Endodermal cell (in vitro differentiated cells): ENCODE measurements around the gene SLC25A52. TPM values are rescaled to one million over a fixed set of nuclear protein-coding genes. Genes with fewer than 3 reads are reported as not detected.

Experiments
- DNase-seq: peaks from one replicate; pipeline ENCODE4 v3.0.0-alpha.2; 2017
- H3K27ac ChIP-seq: 2 replicates; pipeline ENCODE4 v1.5.1; 2013; ENCODE audit warnings: mild to moderate bottlenecking, low read depth, low read length, moderate library complexity
- H3K27me3 ChIP-seq: 2 replicates; pipeline ENCODE4 v1.6.1; 2013; ENCODE audit warnings: mild to moderate bottlenecking, low read length, moderate library complexity; ENCODE audit not compliant: insufficient read depth, control insufficient read depth, poor library complexity, severe bottlenecking
- H3K36me3 ChIP-seq: 2 replicates; pipeline ENCODE4 v1.7.0; 2013; ENCODE audit warnings: mild to moderate bottlenecking, low read length, moderate library complexity; ENCODE audit not compliant: control insufficient read depth, insufficient read depth
- H3K4me1 ChIP-seq: one replicate; pipeline ENCODE4 v1.7.0; 2013; ENCODE audit warnings: low read length; ENCODE audit not compliant: control insufficient read depth, insufficient read depth
- H3K4me3 ChIP-seq: 2 replicates; pipeline ENCODE4 v1.5.1; 2013; ENCODE audit warnings: mild to moderate bottlenecking, low read length, moderate library complexity
- H3K9ac ChIP-seq: 2 replicates; pipeline ENCODE4 v1.6.1; 2013; ENCODE audit warnings: mild to moderate bottlenecking, low read length, moderate library complexity; ENCODE audit not compliant: poor library complexity, severe bottlenecking; ENCODE audit errors: extremely low read depth
- H3K9me3 ChIP-seq: 2 replicates; pipeline ENCODE4 v1.6.1; 2013; ENCODE audit warnings: mild to moderate bottlenecking, low read length, moderate library complexity; ENCODE audit not compliant: control insufficient read depth
- H3K27ac Mint-ChIP-seq: 2 replicates; pipeline ENCODE4 v1.8.0; 2020; ENCODE audit warnings: mixed read lengths
- H3K27me3 Mint-ChIP-seq: 2 replicates; pipeline ENCODE4 v1.8.0; 2021; ENCODE audit warnings: mild to moderate bottlenecking, mixed read lengths; ENCODE audit not compliant: insufficient read depth
- H3K36me3 Mint-ChIP-seq: 2 replicates; pipeline ENCODE4 v1.8.0; 2020; ENCODE audit warnings: low read depth, mixed read lengths
- H3K4me1 Mint-ChIP-seq: 2 replicates; pipeline ENCODE4 v1.8.0; 2020; ENCODE audit warnings: mixed read lengths
- H3K4me3 Mint-ChIP-seq: 2 replicates; pipeline ENCODE4 v1.8.0; 2020; ENCODE audit warnings: mild to moderate bottlenecking, moderate library complexity, mixed read lengths
- H3K9me3 Mint-ChIP-seq: 2 replicates; pipeline ENCODE4 v1.8.0; 2020; ENCODE audit warnings: mild to moderate bottlenecking, mixed read lengths
- WGBS, 2 experiments: methylation state at CpG; one replicate each; pipeline versions ENCODE4 v1.1.5 to v1.1.7; 2013; ENCODE audit warnings: missing lambda C conversion rate in 2 of 2, mixed read lengths in 1 of 2; ENCODE audit not compliant: insufficient coverage in 1 of 2, insufficient read length in 1 of 2; 5-methylcytosine and 5-hydroxymethylcytosine counted together
- total RNA-seq, 2 donors: library from RNA; stranded (reverse); fragmentation: NEBNext Ultra II Directional in 1 of 2; extraction: Animal tissue kit (Norgen Biotek cat#: 25700) in 1 of 2; gene quantifications; 2 replicates in 1 of 2; 3 replicates in 1 of 2; pipeline ENCODE4 v1.2.1, GENCODE V29; 2021
- TF ChIP-seq, protein P1 (sequence below): fragments of 200-600 bp; sonication (generic); conservative IDR thresholded peaks from 2 replicates; pipeline ENCODE4 v1.5.0; 2021; ENCODE audit warnings: antibody characterized with exemption, mild to moderate bottlenecking

Gene SLC25A52
- total RNA-seq, 2 donors from 2014 or later = 0.46 to 1.1 TPM

DNA sequence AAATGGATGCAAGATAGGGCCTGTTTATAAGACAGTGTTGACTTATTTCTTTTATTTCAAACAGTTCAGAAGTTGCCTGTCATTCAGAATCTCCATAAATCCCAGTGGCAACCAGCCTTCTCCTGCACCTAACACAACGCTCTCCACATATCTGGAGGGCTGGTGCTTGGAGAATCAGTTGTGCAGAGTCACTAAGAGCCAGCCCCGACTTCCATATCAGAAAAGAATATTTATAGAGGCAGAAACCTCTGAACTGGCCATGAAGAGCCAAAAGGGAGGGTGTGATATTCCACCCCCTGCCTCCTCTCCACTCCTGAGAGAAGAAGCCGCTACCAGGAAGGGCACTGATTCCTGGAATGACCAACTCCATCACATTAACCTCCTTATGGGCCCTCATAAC lies 42.3 kb downstream of the SLC25A52 start:
- H3K9me3 Mint-ChIP-seq = peaks cover 19% of the 10 kb centered on the region
- H3K27ac ChIP-seq = no peak overlapping the region
- H3K27me3 Mint-ChIP-seq = no peaks in the 10 kb centered on the region
- H3K4me3 ChIP-seq = no peak overlapping the region
- no peak overlapping the region for H3K9ac ChIP-seq
- no peak for DNase-seq
- no peak overlapping the region for H3K27ac Mint-ChIP-seq
- H3K36me3 Mint-ChIP-seq = peaks cover 11% of the 10 kb centered on the region
- TF ChIP-seq, protein P1, sequence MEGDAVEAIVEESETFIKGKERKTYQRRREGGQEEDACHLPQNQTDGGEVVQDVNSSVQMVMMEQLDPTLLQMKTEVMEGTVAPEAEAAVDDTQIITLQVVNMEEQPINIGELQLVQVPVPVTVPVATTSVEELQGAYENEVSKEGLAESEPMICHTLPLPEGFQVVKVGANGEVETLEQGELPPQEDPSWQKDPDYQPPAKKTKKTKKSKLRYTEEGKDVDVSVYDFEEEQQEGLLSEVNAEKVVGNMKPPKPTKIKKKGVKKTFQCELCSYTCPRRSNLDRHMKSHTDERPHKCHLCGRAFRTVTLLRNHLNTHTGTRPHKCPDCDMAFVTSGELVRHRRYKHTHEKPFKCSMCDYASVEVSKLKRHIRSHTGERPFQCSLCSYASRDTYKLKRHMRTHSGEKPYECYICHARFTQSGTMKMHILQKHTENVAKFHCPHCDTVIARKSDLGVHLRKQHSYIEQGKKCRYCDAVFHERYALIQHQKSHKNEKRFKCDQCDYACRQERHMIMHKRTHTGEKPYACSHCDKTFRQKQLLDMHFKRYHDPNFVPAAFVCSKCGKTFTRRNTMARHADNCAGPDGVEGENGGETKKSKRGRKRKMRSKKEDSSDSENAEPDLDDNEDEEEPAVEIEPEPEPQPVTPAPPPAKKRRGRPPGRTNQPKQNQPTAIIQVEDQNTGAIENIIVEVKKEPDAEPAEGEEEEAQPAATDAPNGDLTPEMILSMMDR = no peak
- H3K36me3 ChIP-seq = no peaks in the 10 kb centered on the region
- peaks cover 21% of the 10 kb centered on the region for H3K9me3 ChIP-seq
- H3K4me3 Mint-ChIP-seq = no peak overlapping the region
- no peaks in the 10 kb centered on the region for H3K27me3 ChIP-seq
- H3K4me1 Mint-ChIP-seq = peaks cover 3% of the 10 kb centered on the region
- H3K4me1 ChIP-seq = no peaks in the 10 kb centered on the region
- 100% methylated on average over 3 of the region's 3 CpGs; no CpG with 5 or more reads in 1 of the 2 experiments for WGBS, 2 experiments

DNA sequence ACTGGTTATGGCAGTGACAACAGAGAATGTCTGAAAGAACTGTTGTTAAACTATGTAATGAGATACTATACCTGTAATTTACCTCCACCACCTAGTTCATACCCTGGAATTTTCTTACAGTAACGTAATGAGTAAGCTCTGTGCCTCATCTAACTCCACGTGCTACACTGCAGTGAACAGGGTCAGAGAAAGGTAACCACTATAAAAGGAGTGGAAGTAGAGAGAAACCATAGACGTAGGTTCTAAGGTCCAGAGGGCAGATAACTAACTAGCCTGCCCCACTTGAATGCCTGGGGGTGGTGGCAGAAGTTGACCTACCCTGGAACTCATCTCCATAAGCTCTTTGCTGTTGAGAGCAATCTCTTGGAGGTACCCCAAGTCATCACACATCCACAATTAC lies 44.3 kb downstream of the SLC25A52 start:
- Mint-ChIP-seq H3K4me3 (no peak overlapping the region), H3K4me1 (no peaks in the 10 kb centered on the region), H3K9me3 (peaks cover 19% of the 10 kb centered on the region), H3K27me3 (no peaks in the 10 kb centered on the region), H3K27ac (no peak overlapping the region), H3K36me3 (peaks cover 11% of the 10 kb centered on the region)
- DNase-seq = no peak
- WGBS, 2 experiments = 86 to 88% methylated on average over 1 to 3 of the region's 3 CpGs
- Histone ChIP-seq H3K9me3 (peaks cover 21% of the 10 kb centered on the region), H3K36me3 (no peaks in the 10 kb centered on the region), H3K4me3 (no peak overlapping the region), H3K27me3 (no peaks in the 10 kb centered on the region), H3K27ac (no peak overlapping the region), H3K9ac (no peak overlapping the region), H3K4me1 (no peaks in the 10 kb centered on the region)
- TF ChIP-seq, protein P1 = no peak

GRCh38 chr18:31711365-31712172 lies 49.1 kb downstream of the SLC25A52 start:
- no peaks in the 10 kb centered on the region for H3K27me3 Mint-ChIP-seq
- H3K4me1 Mint-ChIP-seq = peaks cover 4% of the 10 kb centered on the region
- H3K4me3 Mint-ChIP-seq = no peak overlapping the region
- 89 to 97% methylated on average over 2 to 3 of the region's 3 CpGs for WGBS, 2 experiments
- Histone ChIP-seq H3K27ac (no peak overlapping the region), H3K4me1 (no peaks in the 10 kb centered on the region), H3K36me3 (no peaks in the 10 kb centered on the region), H3K9ac (no peak overlapping the region), H3K27me3 (no peaks in the 10 kb centered on the region), H3K4me3 (no peak overlapping the region), H3K9me3 (no peaks in the 10 kb centered on the region)
- H3K36me3 Mint-ChIP-seq = no peaks in the 10 kb centered on the region
- no peaks in the 10 kb centered on the region for H3K9me3 Mint-ChIP-seq
- TF ChIP-seq, protein P1 = no peak
- H3K27ac Mint-ChIP-seq = no peak overlapping the region
- DNase-seq = no peak
